ENCODE data around the gene STBD1. TPM values are rescaled to one million over a fixed set of nuclear protein-coding genes. Genes with fewer than 3 reads are reported as not detected.

STBD1 gene
- polyA plus RNA-seq, 1 of the 3 experiments (the other 2 are of a cell fraction), result 1.6 TPM

- H3K4me3 ChIP-seq (ENCODE audit: low read depth in 2 of 2, low read length in 1 of 2), result no peak overlapping the region
- POLR2A ChIA-PET, result interaction anchor here (1.1 kb wide), 1 partner anchor 178 kb away, joined by 3 read pairs; the partner anchor contains the start of gene NUP54
- H3K4me1 ChIP-seq (ENCODE audit: control insufficient read depth in 1 of 2, insufficient read depth in 2 of 2, low read depth in 1 of 2, low read length in 1 of 2), result no peaks in the 10 kb centered on the region
- H3K9ac ChIP-seq, result no peak overlapping the region
- no peaks in the 10 kb centered on the region for H3K79me2 ChIP-seq (ENCODE audit: insufficient read depth)
- peaks cover 10% of the 10 kb centered on the region for H3K9me3 ChIP-seq
- no peak for DNase-seq
- H2AFZ ChIP-seq (ENCODE audit: low read depth), result no peak overlapping the region
- H3K4me2 ChIP-seq, result no peak overlapping the region
- H3K27me3 ChIP-seq (ENCODE audit: insufficient read depth), result no peaks in the 10 kb centered on the region
- H3K27ac ChIP-seq (ENCODE audit: low read depth in 2 of 2, low read length in 1 of 2), result no peak overlapping the region
- no peaks in the 10 kb centered on the region for H3K36me3 ChIP-seq (replicated peaks in 1 of 2; ENCODE audit: control insufficient read depth in 1 of 2, insufficient read depth in 2 of 2, low read length in 1 of 2)
- CTCF ChIA-PET, result interaction anchor here (0.6 to 1.5 kb wide), 2 partner anchors 51 to 498 kb away, joined by 3 to 5 read pairs; no protein-coding TSS in a partner anchor
- TF ChIP-seq MAX (IDR thresholded peaks at IDR 0.05; ENCODE audit: low read depth) (no peak), RAD21 (IDR thresholded peaks at IDR 0.05; ENCODE audit: low read length) (no peak), RCOR1 (IDR thresholded peaks at IDR 0.05; ENCODE audit: low read length) (no peak), RFX5 (IDR thresholded peaks at IDR 0.05; ENCODE audit: low read length) (no peak), CHD2 (IDR thresholded peaks at IDR 0.05; ENCODE audit: low read length, partially characterized antibody) (no peak), MEF2A (IDR thresholded peaks at IDR 0.05; ENCODE audit: borderline replicate concordance, low read depth) (no peak), USF2 (IDR thresholded peaks at IDR 0.05; ENCODE audit: borderline replicate concordance, low read depth, low read length) (no peak), NRF1 (IDR thresholded peaks at IDR 0.05; ENCODE audit: low read depth, low read length) (no peak), GATA2 (CRISPR knock-in tag; IDR thresholded peaks at IDR 0.05) (no peak), MXI1 (IDR thresholded peaks at IDR 0.05; ENCODE audit: low read depth, low read length) (no peak), FOXM1 (IDR thresholded peaks at IDR 0.05; ENCODE audit: low read depth) (no peak), TCF12 (IDR thresholded peaks at IDR 0.05) (no peak), NFIC (IDR thresholded peaks at IDR 0.05; ENCODE audit: borderline replicate concordance) (no peak), ELF1 (IDR thresholded peaks at IDR 0.05) (no peak), SIN3A (IDR thresholded peaks at IDR 0.05; ENCODE audit: borderline replicate concordance, low read depth, low read length) (no peak), EZH2phosphoT487 (IDR thresholded peaks at IDR 0.05; ENCODE audit: borderline replicate concordance, low read depth) (no peak)
- H4K20me1 ChIP-seq (ENCODE audit: insufficient read depth), result no peaks in the 10 kb centered on the region
- no peaks in the 10 kb centered on the region for H3K9me2 ChIP-seq
- H3F3A ChIP-seq (replicated peaks; ENCODE audit: insufficient read depth), result no peaks in the 10 kb centered on the region
These were observed 20.0 kb downstream of the STBD1 start for GRCh38 chr4:76326515-76326914.

- ChIA-PET CTCF (interaction anchor here (1.0 to 1.3 kb wide), 2 partner anchors 12 to 43 kb away, joined by 4 to 6 read pairs; no protein-coding TSS in a partner anchor), POLR2A (no interaction called here)
- 58% methylated on average over 3 of the region's 3 CpGs for WGBS (ENCODE audit: low lambda C conversion rate)
These were observed 28.4 kb downstream of the STBD1 start for GRCh38 chr4:76334885-76335284.

More at GRCh38 chr4:76334885-76335284, 28.4 kb downstream of the STBD1 start:
- H3F3A ChIP-seq (replicated peaks; ENCODE audit: insufficient read depth), result peaks cover 4% of the 10 kb centered on the region
- TF ChIP-seq TEAD4 (IDR thresholded peaks at IDR 0.05; ENCODE audit: borderline replicate concordance, insufficient read depth), result no peak
- TF ChIP-seq SIN3A (IDR thresholded peaks at IDR 0.05; ENCODE audit: borderline replicate concordance, low read depth, low read length), result no peak
- no peak for TF ChIP-seq USF1 (IDR thresholded peaks at IDR 0.05; ENCODE audit: borderline replicate concordance, low read depth)
- no peak for TF ChIP-seq EZH2phosphoT487 (IDR thresholded peaks at IDR 0.05; ENCODE audit: borderline replicate concordance, low read depth)
- TF ChIP-seq TCF12 (IDR thresholded peaks at IDR 0.05), result no peak
- TF ChIP-seq RXRA (IDR thresholded peaks at IDR 0.05; ENCODE audit: borderline replicate concordance, low read depth), result no peak
- no peak for TF ChIP-seq FOXJ3 (CRISPR knock-in tag; IDR thresholded peaks at IDR 0.05)
- no peak for TF ChIP-seq TAF1 (IDR thresholded peaks at IDR 0.05; ENCODE audit: borderline replicate concordance, low read depth, low read length)
- no peak for TF ChIP-seq RCOR1 (IDR thresholded peaks at IDR 0.05; ENCODE audit: low read length)
- no peak for TF ChIP-seq SMC3 (IDR thresholded peaks at IDR 0.05; ENCODE audit: low read depth, low read length)
- no peaks in the 10 kb centered on the region for H3K36me3 ChIP-seq (replicated peaks in 1 of 2; ENCODE audit: control insufficient read depth in 1 of 2, insufficient read depth in 2 of 2, low read length in 1 of 2)
- H3K9me3 ChIP-seq, result no peaks in the 10 kb centered on the region
- no peaks in the 10 kb centered on the region for H3K27me3 ChIP-seq (ENCODE audit: insufficient read depth)
- H3K79me2 ChIP-seq (ENCODE audit: insufficient read depth), result no peaks in the 10 kb centered on the region
- no peaks in the 10 kb centered on the region for H4K20me1 ChIP-seq (ENCODE audit: insufficient read depth)
- H3K9ac ChIP-seq, result no peak overlapping the region
- DNase-seq, result no peak
- H3K4me1 ChIP-seq (ENCODE audit: control insufficient read depth in 1 of 2, insufficient read depth in 2 of 2, low read depth in 1 of 2, low read length in 1 of 2), result no peaks in the 10 kb centered on the region
- no peak overlapping the region for H3K27ac ChIP-seq (ENCODE audit: low read depth in 2 of 2, low read length in 1 of 2)
- H3K9me2 ChIP-seq, result no peaks in the 10 kb centered on the region
- H2AFZ ChIP-seq (ENCODE audit: low read depth), result no peak overlapping the region
- H3K4me2 ChIP-seq, result no peak overlapping the region
- no peak overlapping the region for H3K4me3 ChIP-seq (ENCODE audit: low read depth in 2 of 2, low read length in 1 of 2)
